Measurements from ENCODE around the gene ARSB.

DNA sequence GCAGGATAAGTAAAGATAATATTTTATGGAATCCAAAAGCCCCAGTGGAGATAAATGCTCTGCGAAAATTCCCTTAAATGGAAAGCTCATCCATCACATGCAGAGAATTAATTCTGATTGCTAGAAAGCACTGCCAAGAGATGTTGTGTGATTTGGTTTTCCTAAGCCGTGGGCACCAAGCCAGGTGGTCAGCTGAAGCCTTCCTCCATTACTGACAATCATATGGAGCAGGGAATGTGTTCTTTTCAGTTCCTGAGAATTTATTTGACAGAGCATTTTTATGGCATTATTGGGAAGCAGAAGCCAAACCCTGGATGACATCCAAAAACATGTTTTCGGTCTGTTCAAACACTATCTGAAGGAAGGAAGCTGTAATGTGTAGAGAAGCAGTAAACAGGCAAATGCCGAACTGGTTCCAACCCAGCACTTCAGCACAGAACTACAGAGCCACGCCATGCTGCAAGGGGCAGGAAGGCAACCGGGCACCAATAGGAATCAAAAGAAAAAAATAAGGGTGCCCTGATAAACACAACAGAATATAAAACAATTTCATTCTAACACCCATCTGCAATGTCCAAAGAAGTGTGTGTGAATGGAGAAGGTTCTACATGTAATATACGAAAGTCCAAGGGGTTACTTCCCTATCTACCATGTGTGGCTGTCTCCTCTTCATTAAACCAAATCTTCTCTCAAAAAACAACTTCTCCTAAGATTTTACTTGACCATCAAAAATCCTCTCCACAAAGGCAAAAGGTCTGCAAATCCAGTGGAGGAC, 12.3 kb downstream of the ARSB start:
- TF ChIP-seq, protein P1, sequence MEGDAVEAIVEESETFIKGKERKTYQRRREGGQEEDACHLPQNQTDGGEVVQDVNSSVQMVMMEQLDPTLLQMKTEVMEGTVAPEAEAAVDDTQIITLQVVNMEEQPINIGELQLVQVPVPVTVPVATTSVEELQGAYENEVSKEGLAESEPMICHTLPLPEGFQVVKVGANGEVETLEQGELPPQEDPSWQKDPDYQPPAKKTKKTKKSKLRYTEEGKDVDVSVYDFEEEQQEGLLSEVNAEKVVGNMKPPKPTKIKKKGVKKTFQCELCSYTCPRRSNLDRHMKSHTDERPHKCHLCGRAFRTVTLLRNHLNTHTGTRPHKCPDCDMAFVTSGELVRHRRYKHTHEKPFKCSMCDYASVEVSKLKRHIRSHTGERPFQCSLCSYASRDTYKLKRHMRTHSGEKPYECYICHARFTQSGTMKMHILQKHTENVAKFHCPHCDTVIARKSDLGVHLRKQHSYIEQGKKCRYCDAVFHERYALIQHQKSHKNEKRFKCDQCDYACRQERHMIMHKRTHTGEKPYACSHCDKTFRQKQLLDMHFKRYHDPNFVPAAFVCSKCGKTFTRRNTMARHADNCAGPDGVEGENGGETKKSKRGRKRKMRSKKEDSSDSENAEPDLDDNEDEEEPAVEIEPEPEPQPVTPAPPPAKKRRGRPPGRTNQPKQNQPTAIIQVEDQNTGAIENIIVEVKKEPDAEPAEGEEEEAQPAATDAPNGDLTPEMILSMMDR (IDR thresholded peaks at IDR 0.05; ENCODE audit: low read depth, low read length), result no peak
- TF ChIP-seq EZH2phosphoT487 (IDR thresholded peaks at IDR 0.05; ENCODE audit: low read depth), result no peak
